HG03520 (cell line): Measurements from ENCODE around the gene PLA2G5.
"Not testable (repeated sequence)": the region's sequence is repeated elsewhere in the genome, so short reads cannot be mapped to it uniquely, and the experiment has no call there.

Experiments
- ATAC-seq: cut with Tn5 transposase; IDR thresholded peaks from one replicate; pipeline ENCODE4 v1.9.1; 2021; ENCODE audit warnings: mild to moderate bottlenecking, moderate library complexity; ENCODE audit not compliant: unreplicated experiment

The PLA2G5 gene

GRCh38 chr1:20115479-20115878 is 45.5 kb downstream of the PLA2G5 start:
- ATAC-seq = no peak

DNA sequence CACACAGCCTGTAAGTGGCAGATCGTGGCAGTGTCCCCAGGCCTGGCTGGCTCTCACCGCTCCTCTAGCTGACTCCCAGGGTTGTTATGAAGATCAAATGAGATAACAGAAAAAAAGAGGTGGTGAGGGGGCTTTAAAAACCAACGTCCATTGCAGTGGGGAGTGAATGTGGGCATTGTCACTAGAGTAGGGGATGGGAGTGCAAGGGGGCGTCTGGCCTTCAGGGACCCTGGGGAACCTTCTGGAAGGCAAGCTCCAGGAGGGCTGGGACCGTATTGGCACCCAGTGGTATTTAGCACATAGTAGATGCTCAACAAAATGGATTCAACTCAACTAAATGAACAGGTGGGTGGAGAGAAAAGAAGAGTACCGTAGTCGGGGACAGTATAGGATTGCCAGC is 45.9 kb downstream of the PLA2G5 start:
- ATAC-seq = no peak

- ATAC-seq = no peak
Measured at GRCh38 chr1:20117236-20117635, 47.2 kb downstream of the PLA2G5 start.

DNA sequence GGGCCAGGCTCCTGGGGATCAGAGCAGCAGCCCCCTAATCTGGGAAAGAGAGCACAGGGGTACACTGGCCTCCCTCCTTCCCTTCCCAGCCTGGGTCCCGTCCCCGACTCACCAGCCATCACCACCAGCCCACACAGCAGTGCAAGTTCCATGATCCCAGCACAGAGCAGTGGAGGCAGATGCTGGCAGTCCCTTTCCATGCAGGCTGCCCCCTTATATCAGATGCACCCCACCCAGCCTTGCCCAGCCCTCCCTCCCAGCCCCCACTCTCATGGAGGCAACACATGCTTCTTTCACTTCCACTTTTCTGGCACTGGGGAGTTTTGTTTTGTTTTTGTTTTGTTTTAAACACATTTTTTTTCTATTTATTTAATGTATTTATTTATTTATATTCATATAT is 49.4 kb downstream of the PLA2G5 start, which contains the start of gene PLA2G2D:
PLA2G2D (minus strand) TSS at position 190 of the 400 bp plus-strand sequence; CDS start at position 152, 38 bp downstream.
- no peak for ATAC-seq

GRCh38 chr1:20120796-20121195 is 50.8 kb downstream of the PLA2G5 start:
- no peak for ATAC-seq

DNA sequence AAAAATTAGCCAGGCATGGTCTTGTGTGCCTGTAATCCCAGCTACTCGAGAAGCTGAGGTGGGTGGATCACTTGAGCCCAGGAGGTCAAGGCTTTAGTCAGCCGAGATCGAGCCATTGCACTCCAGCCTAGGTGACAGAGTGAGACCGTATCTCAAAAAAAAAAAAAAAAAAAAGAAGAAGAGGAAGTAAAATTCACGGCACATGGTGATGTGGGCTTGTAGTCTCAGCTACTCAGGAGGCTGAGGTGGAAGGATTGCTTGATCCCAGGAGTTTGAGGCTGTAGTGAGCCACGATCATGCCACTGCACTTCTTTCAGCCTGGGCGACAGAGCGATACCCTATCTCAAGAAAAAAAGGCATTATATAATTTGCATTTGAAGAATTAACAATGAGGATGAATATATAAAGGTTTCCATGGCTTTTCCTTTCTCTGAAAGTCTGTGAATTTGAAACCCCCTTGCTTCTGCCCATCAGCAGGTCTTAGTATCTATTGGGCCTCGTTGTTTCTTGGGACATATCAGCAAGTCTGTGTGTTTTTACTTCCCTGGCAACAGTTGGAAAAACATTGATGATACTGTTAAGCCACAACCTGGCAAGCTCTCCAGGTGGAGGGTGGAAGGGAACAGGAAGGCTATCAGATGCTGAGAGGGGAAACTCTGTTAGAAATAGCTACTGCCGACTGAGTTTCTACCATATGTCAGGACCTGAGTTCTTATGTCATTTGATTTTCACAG is 53.9 kb downstream of the PLA2G5 start:
- no peak for ATAC-seq

DNA sequence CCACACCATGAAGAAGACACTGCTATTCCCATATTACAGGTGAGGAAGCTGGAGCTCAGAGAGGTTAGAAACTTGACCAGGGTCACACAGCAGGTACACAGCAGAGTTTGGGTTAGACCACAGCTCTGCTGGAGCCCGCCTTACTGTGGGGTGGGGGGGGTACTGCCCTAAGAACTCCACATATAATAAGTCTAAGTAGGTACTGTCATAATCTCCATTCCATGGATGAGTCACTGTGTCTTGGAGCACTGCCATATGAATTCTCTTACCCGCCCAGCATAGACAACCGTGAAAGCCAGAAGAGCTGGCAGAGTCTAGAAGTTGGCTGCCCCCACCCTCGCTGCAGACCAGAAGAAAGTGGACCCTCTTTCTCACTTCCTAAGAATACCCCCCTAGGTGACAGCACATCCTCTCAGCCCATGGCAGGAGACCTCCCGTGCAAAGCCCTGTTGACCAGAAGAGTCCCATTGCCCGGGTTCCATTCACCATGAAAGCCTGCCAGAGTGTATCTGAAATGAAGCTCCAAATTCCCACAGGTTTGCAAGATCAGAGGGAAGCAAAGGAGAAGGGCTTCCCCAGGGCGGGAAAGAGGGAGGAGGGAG is 54.6 kb downstream of the PLA2G5 start:
- ATAC-seq = no peak

- no peak for ATAC-seq
Measured at GRCh38 chr1:20125100-20125499, 55.1 kb downstream of the PLA2G5 start.

- no peak for ATAC-seq
Measured at GRCh38 chr1:20126041-20126805, 56.2 kb downstream of the PLA2G5 start.

GRCh38 chr1:20126806-20127440 is 56.9 kb downstream of the PLA2G5 start:
- ATAC-seq = no peak

GRCh38 chr1:20130518-20130917 is 60.5 kb downstream of the PLA2G5 start:
- ATAC-seq = not testable (repeated sequence)

DNA sequence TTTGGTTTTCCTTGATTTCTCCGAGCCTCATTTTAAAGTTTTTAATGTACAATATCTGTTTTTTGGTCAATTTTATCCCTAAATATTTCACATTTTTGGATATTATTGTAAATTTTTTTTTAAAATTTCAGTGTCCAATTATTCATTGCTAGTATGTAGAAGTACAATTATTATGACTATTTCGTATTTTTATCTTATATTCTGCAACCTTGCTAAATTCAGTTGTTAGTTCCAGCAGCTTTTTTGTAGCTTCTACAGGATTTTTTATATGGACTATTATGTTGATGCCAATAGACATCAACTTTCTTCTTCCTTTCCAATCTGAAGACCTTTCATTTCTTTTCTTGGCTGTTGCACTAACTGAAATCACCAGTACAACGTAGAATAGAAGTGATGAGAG is 65.0 kb downstream of the PLA2G5 start:
- ATAC-seq = no peak

- no peak for ATAC-seq
Measured at GRCh38 chr1:20136249-20136648, 66.3 kb downstream of the PLA2G5 start.

GRCh38 chr1:20137055-20137454 is 67.1 kb downstream of the PLA2G5 start:
- ATAC-seq = no peak

GRCh38 chr1:20137604-20138003 is 67.6 kb downstream of the PLA2G5 start:
- ATAC-seq = no peak

GRCh38 chr1:20138346-20138745 is 68.4 kb downstream of the PLA2G5 start:
- no peak for ATAC-seq

GRCh38 chr1:20138961-20139550 is 69.1 kb downstream of the PLA2G5 start, which contains the start of gene PLA2G2F:
TSS of gene PLA2G2F (plus strand) at chr1:20139323. CDS start at chr1:20139428, 105 bp downstream.
- ATAC-seq = no peak

DNA sequence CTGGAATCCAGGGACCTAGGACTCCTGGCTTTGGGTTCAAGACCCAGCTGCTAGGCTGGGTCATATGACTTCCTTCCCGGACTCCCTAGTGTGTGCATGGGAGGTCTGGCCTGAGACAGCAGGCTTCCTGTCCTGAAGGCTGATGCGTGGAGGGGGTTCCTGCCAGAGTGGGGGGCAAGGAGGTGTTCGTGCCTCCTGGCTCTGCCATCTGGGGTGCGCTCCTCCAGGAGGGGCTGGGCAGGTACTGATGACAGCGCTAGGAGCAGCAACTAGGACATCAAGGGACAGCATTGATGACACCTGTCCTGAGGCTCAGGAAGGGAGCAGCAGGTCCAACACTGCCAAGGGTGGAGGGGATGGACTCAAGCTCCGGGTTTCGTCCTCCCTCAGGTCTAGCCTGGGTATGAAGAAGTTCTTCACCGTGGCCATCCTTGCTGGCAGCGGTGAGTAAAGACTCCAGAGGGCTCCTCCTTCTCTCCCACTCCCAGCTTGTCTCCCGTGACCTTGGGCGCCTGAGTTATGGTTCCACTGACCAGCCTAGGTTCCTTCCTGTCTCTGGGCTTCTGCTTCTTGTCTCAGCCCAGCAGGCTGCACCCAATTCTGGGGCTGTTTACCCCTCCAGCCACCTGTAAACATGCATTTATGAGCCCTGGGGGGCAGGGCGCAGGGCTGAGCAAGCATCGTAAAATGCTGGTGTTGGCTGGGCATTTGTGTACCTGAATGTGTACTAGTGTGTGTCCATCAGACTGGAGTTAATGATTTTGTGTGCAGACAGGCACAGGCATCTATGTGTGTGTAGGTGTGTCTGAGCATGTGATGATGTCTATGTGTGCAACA is 70.0 kb downstream of the PLA2G5 start:
- ATAC-seq = no peak

- no peak for ATAC-seq
Measured at GRCh38 chr1:20141001-20141400, 71.0 kb downstream of the PLA2G5 start.

DNA sequence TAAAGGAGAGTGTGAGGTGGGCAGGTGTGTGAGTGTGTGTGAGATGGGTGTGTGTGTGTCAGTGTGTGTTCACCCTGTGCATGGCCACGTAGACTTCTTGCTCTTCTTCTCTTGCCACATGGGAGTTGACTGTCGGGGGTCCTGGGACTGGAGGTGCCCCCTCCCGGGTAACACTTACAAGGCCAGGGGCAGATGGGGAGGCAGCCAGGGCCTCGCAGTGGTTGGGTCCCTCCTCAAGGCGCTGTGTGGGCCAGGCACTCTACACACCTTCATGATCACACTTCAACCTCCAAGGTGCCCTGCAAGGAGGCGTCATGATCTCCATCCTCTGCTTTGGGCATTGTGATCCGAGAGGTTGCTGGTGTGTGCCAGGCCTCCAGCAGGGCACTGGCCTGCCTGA is 71.5 kb downstream of the PLA2G5 start:
- ATAC-seq = no peak
